Mucosa of stomach (tissue), 1 donor: ENCODE measurements around the gene SLC39A11.
"Not testable (repeated sequence)": the region's sequence is repeated elsewhere in the genome, so short reads cannot be mapped to it uniquely, and the experiment has no call there.

Experiments
- H3K27me3 ChIP-seq: one replicate; pipeline ENCODE4 v1.7.0; 2013; ENCODE audit warnings: mild to moderate bottlenecking, low read length; ENCODE audit not compliant: control insufficient read depth, insufficient read depth
- H3K36me3 ChIP-seq: one replicate; pipeline ENCODE4 v1.7.0; 2013; ENCODE audit warnings: low read length; ENCODE audit not compliant: control insufficient read depth, insufficient read depth
- H3K4me1 ChIP-seq: one replicate; pipeline ENCODE4 v1.7.0; 2013; ENCODE audit warnings: mild to moderate bottlenecking, low read length; ENCODE audit not compliant: control insufficient read depth, insufficient read depth
- H3K4me3 ChIP-seq: one replicate; pipeline ENCODE4 v1.7.0; 2013; ENCODE audit warnings: low read length
- H3K9ac ChIP-seq: one replicate; pipeline ENCODE4 v1.7.0; 2013; ENCODE audit warnings: mild to moderate bottlenecking, low read length, moderate library complexity
- H3K9me3 ChIP-seq: one replicate; pipeline ENCODE4 v1.7.0; 2013; ENCODE audit warnings: mild to moderate bottlenecking, low read length, moderate library complexity; ENCODE audit not compliant: control insufficient read depth
- donor health status: Pancreatic carcinoma.

Gene SLC39A11

DNA sequence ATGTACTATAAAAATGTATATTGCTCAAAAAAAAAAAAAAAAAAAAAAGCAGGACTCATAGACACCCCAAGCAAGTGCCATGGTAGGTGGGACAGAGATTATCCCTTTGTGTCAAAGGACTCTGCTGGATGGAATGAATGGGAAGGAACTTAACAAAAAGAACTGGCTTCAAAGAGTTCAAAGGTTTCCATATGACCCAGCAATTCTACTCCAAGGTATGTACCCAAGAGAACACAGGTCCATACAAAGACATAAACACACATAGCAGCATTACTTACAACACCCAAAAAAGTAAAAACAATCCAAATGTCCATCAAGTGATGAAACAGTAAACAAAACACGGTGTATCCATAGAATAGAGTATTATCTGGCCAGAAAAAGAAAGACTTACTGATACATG lies 255.2 kb downstream of the SLC39A11 start:
- no peaks in the 10 kb centered on the region for H3K27me3 ChIP-seq
- no peaks in the 10 kb centered on the region for H3K4me1 ChIP-seq
- H3K9ac ChIP-seq = no peak overlapping the region
- H3K4me3 ChIP-seq = no peak overlapping the region
- H3K36me3 ChIP-seq = no peaks in the 10 kb centered on the region
- no peaks in the 10 kb centered on the region for H3K9me3 ChIP-seq

- Histone ChIP-seq H3K9ac (no peak overlapping the region), H3K27me3 (no peaks in the 10 kb centered on the region), H3K4me1 (no peaks in the 10 kb centered on the region), H3K9me3 (no peaks in the 10 kb centered on the region), H3K36me3 (no peaks in the 10 kb centered on the region), H3K4me3 (no peak overlapping the region)
Observed at GRCh38 chr17:72833128-72833765, 259.2 kb downstream of the SLC39A11 start.

GRCh38 chr17:72832306-72832705 lies 260.2 kb downstream of the SLC39A11 start:
- Histone ChIP-seq H3K9ac (no peak overlapping the region), H3K27me3 (no peaks in the 10 kb centered on the region), H3K9me3 (no peaks in the 10 kb centered on the region), H3K4me1 (no peaks in the 10 kb centered on the region), H3K4me3 (no peak overlapping the region), H3K36me3 (no peaks in the 10 kb centered on the region)

DNA sequence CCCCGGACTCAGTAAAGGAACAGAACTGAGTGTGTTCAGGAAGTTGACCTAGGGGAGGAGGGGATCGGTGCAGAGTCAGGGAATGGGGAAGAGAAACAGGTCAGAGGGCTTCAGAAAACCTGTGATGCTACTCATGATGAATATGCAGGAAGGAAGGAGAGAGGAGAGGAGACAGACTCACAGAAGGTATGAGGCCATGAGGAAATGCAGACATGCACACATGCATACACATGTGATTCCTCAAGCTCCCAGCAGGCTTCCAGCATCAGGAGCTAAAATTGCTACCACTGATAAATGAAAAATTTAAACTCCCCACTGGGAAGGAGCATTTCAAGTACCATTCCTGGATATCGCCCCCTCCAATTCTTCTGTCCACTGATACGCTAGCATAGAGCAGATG lies 262.6 kb downstream of the SLC39A11 start:
- Histone ChIP-seq H3K27me3 (no peaks in the 10 kb centered on the region), H3K4me3 (no peak overlapping the region), H3K36me3 (peaks cover 7% of the 10 kb centered on the region), H3K4me1 (no peaks in the 10 kb centered on the region), H3K9ac (no peak overlapping the region), H3K9me3 (peaks cover 9% of the 10 kb centered on the region)

DNA sequence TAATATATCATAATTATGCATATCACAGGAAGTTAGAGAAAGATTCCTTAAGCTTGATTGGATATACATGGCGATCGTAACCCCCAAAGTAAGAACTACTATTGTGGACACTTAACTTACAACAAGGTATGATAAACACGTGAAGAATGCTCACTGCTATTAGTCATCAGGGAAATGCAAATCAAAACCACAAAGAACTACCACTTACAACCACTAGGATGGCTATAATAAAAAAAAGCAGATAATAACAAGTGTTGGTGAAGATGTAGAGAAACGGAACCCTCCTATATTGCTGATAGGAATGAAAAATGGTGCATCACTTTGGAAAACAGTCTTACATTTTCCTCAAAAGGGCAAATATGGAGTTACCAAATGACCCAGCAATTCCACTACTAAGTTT lies 265.9 kb downstream of the SLC39A11 start:
- peaks cover 10% of the 10 kb centered on the region for H3K9me3 ChIP-seq
- no peaks in the 10 kb centered on the region for H3K4me1 ChIP-seq
- H3K27me3 ChIP-seq = no peaks in the 10 kb centered on the region
- peaks cover 7% of the 10 kb centered on the region for H3K36me3 ChIP-seq
- no peak overlapping the region for H3K9ac ChIP-seq
- H3K4me3 ChIP-seq = no peak overlapping the region

- H3K36me3 ChIP-seq = not testable (repeated sequence)
Observed at GRCh38 chr17:72826059-72826458, 266.4 kb downstream of the SLC39A11 start.

DNA sequence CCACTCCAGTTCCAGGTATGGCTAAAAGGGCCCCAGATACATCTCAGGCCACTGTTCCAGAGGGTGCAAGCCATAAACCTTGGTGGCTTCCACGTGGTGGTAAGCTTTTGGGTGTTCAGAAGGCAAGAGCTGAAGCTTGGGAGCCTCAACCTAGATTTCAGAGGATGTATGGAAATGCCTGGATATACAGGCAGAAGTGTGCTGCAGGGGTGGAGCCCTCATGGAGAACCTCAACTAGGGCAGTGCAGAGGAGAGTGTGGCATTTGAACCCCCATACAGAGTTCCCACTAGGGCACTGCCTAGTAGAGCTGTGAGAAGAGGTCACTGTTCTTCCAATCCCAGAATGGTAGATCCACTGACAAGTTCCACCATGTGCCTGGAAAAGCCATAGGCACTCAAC lies 267.3 kb downstream of the SLC39A11 start:
- Histone ChIP-seq H3K27me3 (no peaks in the 10 kb centered on the region), H3K9me3 (peaks cover 10% of the 10 kb centered on the region), H3K4me3 (no peak overlapping the region), H3K36me3 (peaks cover 7% of the 10 kb centered on the region), H3K4me1 (no peaks in the 10 kb centered on the region), H3K9ac (no peak overlapping the region)

More at GRCh38 chr17:72826059-72826458, 266.4 kb downstream of the SLC39A11 start:
- H3K27me3 ChIP-seq, H3K9ac ChIP-seq, H3K4me1 ChIP-seq, H3K9me3 ChIP-seq, H3K4me3 ChIP-seq: not testable (repeated sequence)

DNA sequence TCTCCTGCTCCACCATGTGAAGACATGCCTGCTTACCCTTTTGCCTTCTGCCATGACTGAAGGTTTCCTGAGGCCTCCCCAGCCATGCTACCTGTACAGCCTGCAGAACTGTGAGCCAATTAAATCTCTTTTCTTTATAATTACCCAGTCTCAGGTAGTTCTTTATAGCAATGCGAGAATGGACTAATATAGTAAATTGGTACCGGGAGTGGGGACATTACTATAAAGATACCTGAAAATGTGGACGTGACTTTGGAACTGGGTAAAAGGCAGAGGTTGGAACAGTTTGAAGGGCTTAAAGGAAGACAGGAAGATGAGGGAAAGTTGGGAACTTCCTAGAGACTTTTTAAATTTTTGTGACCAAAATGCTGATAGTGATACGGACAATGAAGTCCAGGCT lies 268.2 kb downstream of the SLC39A11 start:
- not testable (repeated sequence) for H3K4me1 ChIP-seq, H3K27me3 ChIP-seq, H3K36me3 ChIP-seq, H3K9ac ChIP-seq, H3K4me3 ChIP-seq, H3K9me3 ChIP-seq

DNA sequence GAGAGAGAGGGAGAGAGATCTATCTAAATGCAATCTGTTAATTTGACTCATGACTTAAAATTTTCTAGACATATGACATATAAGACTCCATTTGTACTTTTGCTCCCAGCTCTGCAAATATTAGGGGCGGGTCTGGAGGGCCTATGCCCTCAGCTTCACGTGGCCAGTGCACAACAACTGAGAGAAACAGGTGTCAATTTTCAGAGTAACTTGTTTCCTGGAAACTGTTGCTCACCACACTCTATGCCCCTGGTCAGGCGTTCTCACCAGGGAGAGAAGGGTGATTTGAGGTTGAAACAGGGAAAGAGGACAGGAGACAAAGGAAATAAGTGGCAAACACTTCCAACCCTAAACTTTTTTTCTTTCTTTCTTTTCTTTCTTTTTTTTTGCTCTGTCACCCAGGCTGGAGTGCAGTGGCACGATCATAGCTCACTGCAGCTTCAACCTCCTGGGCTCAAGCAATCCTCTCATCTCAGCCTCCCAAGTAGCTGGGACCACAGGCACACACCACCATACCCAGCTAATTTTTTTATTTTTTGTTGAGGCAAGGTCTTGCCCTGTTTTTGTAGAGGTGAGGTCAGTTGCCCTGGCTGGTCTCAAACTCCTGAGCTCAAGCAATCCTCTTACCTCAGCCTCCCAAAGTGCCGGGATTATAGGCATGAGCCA lies 270.0 kb downstream of the SLC39A11 start:
- Histone ChIP-seq H3K27me3 (no peaks in the 10 kb centered on the region), H3K9ac (no peak overlapping the region), H3K4me1 (no peaks in the 10 kb centered on the region), H3K36me3 (peaks cover 7% of the 10 kb centered on the region), H3K4me3 (no peak overlapping the region), H3K9me3 (peaks cover 10% of the 10 kb centered on the region)

GRCh38 chr17:72816406-72816805 lies 276.1 kb downstream of the SLC39A11 start:
- Histone ChIP-seq H3K9ac (no peak overlapping the region), H3K9me3 (no peaks in the 10 kb centered on the region), H3K4me1 (no peaks in the 10 kb centered on the region), H3K4me3 (no peak overlapping the region), H3K27me3 (no peaks in the 10 kb centered on the region), H3K36me3 (no peaks in the 10 kb centered on the region)

- Histone ChIP-seq H3K4me1 (no peaks in the 10 kb centered on the region), H3K36me3 (no peaks in the 10 kb centered on the region)
Observed at GRCh38 chr17:72813481-72813880, 279.0 kb downstream of the SLC39A11 start.

DNA sequence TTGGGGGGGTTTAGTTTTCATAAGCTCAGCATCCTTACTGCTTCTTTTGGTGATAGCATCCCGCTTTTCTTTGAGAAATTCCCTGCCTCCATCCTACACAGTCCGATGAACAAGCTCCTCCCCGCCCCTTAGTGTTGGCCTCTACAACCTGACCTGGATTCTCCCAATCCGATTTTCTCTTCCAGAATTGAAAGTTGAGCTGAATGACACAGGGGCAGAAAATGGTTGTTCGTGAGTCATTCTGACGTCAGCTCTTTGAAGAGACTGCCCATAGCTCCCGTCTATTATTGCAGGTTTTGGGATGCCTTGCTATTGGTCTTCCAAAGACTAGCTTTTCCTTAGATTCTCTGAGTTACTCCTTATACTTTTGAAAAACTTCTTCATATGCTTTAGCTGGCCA lies 279.7 kb downstream of the SLC39A11 start:
- Histone ChIP-seq H3K9me3 (no peaks in the 10 kb centered on the region), H3K4me1 (no peaks in the 10 kb centered on the region), H3K36me3 (no peaks in the 10 kb centered on the region), H3K4me3 (no peak overlapping the region), H3K9ac (no peak overlapping the region), H3K27me3 (no peaks in the 10 kb centered on the region)

More at GRCh38 chr17:72813481-72813880, 279.0 kb downstream of the SLC39A11 start:
- H3K9ac ChIP-seq = no peak overlapping the region
- no peak overlapping the region for H3K4me3 ChIP-seq
- H3K27me3 ChIP-seq = no peaks in the 10 kb centered on the region
- no peaks in the 10 kb centered on the region for H3K9me3 ChIP-seq
